HG02852 (cell line): ENCODE data around the gene SLC24A5.

Experiments
- ATAC-seq: cut with Tn5 transposase; IDR thresholded peaks from one replicate; pipeline ENCODE4 v1.9.1; 2021; ENCODE audit warnings: mild to moderate bottlenecking, moderate library complexity; ENCODE audit not compliant: unreplicated experiment

The SLC24A5 gene

GRCh38 chr15:48120745-48121144 is at the start of gene SLC24A5:
Gene SLC24A5, plus strand, starts transcription at chr15:48120990. Its CDS starts 55 bp downstream, at chr15:48121045.
- ATAC-seq: no peak

GRCh38 chr15:48072941-48073340 is 47.8 kb upstream of the SLC24A5 start:
- ATAC-seq: no peak

GRCh38 chr15:48073881-48074280 is 46.9 kb upstream of the SLC24A5 start:
- no peak for ATAC-seq

GRCh38 chr15:48076454-48076853 is 44.3 kb upstream of the SLC24A5 start:
- ATAC-seq: no peak

- no peak for ATAC-seq
These were observed 43.1 kb upstream of the SLC24A5 start for GRCh38 chr15:48077616-48078184.

GRCh38 chr15:48084759-48085590 is 35.8 kb upstream of the SLC24A5 start:
- ATAC-seq: peak; percentile 64

- ATAC-seq: no peak
These were observed 35.2 kb upstream of the SLC24A5 start for GRCh38 chr15:48085591-48085930.

- ATAC-seq: no peak
These were observed 34.7 kb upstream of the SLC24A5 start for GRCh38 chr15:48086133-48086532.

- ATAC-seq: no peak
These were observed 34.2 kb upstream of the SLC24A5 start for GRCh38 chr15:48086576-48086975.

GRCh38 chr15:48087844-48088243 is 32.9 kb upstream of the SLC24A5 start:
- ATAC-seq: no peak

- no peak for ATAC-seq
These were observed 31.1 kb upstream of the SLC24A5 start for GRCh38 chr15:48089702-48090101.

- ATAC-seq: no peak
These were observed 30.7 kb upstream of the SLC24A5 start for GRCh38 chr15:48090115-48090514.

- no peak for ATAC-seq
These were observed 30.1 kb upstream of the SLC24A5 start for GRCh38 chr15:48090666-48091065.

GRCh38 chr15:48091522-48091921 is 29.3 kb upstream of the SLC24A5 start:
- no peak for ATAC-seq

- peak; percentile 76 for ATAC-seq
These were observed 24.4 kb upstream of the SLC24A5 start for GRCh38 chr15:48096355-48096786.

GRCh38 chr15:48096813-48097212 is 24.0 kb upstream of the SLC24A5 start:
- ATAC-seq: peak; percentile 31

GRCh38 chr15:48097264-48097663 is 23.5 kb upstream of the SLC24A5 start:
- no peak for ATAC-seq

- ATAC-seq: no peak
These were observed 19.3 kb upstream of the SLC24A5 start for GRCh38 chr15:48101376-48101961.

GRCh38 chr15:48102167-48102566 is 18.6 kb upstream of the SLC24A5 start:
- ATAC-seq: no peak

- ATAC-seq: no peak
These were observed 17.1 kb upstream of the SLC24A5 start for GRCh38 chr15:48103647-48104046.

GRCh38 chr15:48105936-48106335 is 14.9 kb upstream of the SLC24A5 start:
- no peak for ATAC-seq

- ATAC-seq: no peak
These were observed 11.6 kb upstream of the SLC24A5 start for GRCh38 chr15:48109212-48109611.
